Fibroblast of mammary gland (primary cell): ENCODE results near the gene DRD3.

Experiments used
- DNase-seq: peaks from one replicate; pipeline ENCODE4 v3.0.0-alpha.2; 2010; ENCODE audit warnings: low read depth
- H3K4me3 ChIP-seq: 2 replicates; pipeline ENCODE4 v1.5.1; 2011; ENCODE audit warnings: low read depth, mild to moderate bottlenecking, low read length, moderate library complexity; ENCODE audit not compliant: control insufficient read depth
- TF ChIP-seq, protein P1 (sequence below): conservative IDR thresholded peaks from 2 replicates; pipeline ENCODE4 v1.5.1; 2011; ENCODE audit warnings: low read depth, low read length, inconsistent platforms; ENCODE audit not compliant: control insufficient read depth, insufficient read depth

DRD3 gene

DNA sequence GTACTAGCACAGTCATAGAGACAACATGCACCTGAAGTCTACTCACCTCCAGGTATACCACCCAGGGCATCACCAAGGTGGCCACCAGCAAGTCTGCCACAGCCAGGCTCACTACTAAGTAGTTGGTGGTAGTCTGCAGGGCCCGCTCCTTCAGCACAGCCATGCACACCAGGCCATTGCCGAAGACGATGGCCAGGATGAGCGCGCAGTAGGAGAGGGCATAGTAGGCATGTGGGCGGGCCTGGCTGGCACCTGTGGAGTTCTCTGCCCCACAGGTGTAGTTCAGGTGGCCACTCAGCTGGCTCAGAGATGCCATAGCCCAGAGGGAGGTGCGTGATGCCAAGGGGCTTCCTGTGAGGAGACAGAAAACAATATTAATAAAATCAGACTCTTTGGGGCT lies 7.2 kb downstream of the DRD3 start:
- no peak for DNase-seq
- TF ChIP-seq, protein P1, sequence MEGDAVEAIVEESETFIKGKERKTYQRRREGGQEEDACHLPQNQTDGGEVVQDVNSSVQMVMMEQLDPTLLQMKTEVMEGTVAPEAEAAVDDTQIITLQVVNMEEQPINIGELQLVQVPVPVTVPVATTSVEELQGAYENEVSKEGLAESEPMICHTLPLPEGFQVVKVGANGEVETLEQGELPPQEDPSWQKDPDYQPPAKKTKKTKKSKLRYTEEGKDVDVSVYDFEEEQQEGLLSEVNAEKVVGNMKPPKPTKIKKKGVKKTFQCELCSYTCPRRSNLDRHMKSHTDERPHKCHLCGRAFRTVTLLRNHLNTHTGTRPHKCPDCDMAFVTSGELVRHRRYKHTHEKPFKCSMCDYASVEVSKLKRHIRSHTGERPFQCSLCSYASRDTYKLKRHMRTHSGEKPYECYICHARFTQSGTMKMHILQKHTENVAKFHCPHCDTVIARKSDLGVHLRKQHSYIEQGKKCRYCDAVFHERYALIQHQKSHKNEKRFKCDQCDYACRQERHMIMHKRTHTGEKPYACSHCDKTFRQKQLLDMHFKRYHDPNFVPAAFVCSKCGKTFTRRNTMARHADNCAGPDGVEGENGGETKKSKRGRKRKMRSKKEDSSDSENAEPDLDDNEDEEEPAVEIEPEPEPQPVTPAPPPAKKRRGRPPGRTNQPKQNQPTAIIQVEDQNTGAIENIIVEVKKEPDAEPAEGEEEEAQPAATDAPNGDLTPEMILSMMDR, result no peak
- H3K4me3 ChIP-seq, result no peak overlapping the region

DNA sequence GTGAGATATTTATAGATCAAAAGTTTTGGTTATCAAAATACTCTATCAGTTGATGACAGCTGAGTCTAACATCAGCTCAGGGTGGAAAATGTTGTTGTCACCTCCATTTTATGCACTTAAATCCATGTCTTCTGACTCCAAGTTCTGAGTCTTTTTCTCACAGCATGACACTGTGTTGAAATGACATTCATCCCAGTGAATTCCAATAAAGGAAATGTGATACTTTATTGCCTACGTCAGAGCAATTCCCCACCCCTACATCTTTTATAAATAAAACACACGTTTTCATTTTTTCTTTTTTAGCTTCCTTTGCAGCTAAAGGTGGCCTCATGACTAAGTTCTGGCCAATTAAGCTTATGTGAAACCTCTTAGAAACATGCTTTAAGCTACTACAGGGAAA lies 10.7 kb downstream of the DRD3 start:
- DNase-seq, result no peak
- TF ChIP-seq, protein P1, result no peak
- H3K4me3 ChIP-seq, result no peak overlapping the region

DNA sequence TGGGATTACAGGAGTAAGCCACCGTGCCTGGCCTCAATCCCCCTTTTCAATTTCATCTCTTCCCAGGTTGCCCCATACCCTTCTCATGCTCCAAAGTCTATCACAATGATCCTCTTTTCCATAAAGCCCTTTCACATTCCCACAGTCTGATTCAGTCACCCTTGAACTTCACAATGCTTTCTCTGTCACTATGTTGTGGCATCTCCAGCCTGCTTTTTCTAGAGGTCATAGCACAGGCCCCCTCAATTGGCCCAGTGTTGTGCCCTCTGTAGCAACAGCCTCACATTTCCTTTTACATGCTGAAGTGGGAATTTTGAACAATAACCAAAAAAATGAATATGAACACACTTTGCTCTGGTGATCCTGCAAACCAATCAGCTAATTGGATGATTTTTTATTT lies 21.5 kb downstream of the DRD3 start:
- TF ChIP-seq, protein P1, result no peak
- H3K4me3 ChIP-seq, result no peak overlapping the region

DNA sequence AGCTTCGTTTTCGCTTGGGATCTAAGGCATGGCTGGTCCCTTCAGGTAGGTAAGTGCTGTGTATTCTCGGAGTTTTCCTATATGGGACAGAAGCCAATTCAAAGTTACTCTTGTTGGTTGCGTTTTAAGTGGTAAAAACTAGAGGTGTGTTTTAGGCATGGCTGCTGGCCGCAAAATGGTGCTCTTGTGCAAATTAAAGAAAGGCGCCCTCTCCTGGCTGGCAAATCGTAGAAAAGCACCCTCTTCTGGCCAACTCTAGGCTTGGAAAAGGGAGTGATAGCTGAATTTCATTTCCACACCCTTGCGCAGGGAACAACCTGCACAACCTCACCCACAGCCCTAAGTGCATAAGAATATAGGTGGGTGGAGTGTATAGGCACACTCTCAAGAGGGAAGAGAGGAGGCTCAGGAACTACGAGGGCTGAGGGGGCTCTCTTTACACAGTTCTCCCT lies 23.5 kb downstream of the DRD3 start:
- peak; percentile 36 for DNase-seq
- TF ChIP-seq, protein P1, result peak; percentile 64
- H3K4me3 ChIP-seq, result no peak overlapping the region

More for the DNA sequence above, 21.5 kb downstream of the DRD3 start:
- DNase-seq, result no peak

DNA sequence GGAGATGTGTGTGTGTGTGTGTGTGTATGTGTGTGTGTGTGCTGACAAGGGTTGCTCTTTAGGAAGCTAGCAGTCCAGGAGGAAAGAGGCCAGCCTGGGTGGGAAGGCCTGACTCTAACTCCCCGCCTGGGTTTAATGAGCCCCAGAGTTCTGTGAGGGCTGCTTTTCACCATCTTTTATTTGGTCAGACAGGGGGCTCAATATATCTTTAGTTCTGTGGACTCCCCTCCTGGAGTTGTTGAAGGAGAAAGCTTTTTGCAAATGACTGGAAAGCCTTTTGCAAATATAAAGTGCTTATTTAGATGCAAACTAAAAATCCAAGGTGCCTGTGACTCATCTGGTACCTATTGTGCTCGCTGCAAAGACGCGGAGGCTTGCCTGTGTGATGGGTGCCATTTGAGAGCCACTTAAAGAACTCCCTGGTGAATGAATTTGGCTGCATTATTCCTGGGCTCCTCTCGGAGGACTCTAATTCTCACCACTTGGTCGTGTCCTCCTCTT lies 24.5 kb downstream of the DRD3 start:
- DNase-seq, result no peak
- TF ChIP-seq, protein P1, result no peak
- H3K4me3 ChIP-seq, result no peak overlapping the region

DNA sequence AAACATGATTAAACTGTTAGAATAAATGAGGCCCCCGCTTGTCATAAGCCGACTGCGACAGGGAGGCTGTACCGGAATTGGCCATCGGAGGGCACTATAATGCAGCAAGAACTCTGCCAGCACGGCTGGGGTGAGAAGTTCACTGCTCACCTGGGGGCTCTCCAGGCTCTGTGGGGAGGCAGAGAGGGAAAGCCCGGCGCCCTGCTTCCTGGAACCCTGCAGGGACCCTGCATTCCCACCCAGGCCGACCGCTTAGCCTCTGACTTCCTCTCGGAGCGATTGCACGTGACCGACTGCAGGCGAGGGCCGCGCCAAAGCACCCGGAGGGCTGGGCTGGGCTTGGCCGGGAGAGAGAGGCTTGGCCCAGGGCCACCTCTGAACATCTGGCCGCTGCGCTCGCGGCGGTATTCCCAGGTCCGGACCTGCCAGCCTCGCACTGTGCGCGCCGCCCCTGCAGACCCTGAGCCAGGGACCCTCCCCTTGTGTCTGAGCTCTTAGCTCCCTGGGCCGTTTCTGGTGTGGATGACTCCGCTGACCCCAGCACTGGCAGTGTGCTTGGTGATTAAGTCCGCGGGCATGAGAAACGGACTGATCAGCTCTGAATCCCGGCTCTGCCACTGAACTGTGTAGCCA lies 26.2 kb downstream of the DRD3 start:
- peak overlapping the region; percentile 44 for H3K4me3 ChIP-seq
- DNase-seq, result peak; percentile 72
- TF ChIP-seq, protein P1, result peak; percentile 83
